ENCODE data around the gene PELI1. TPM values are rescaled to one million over a fixed set of nuclear protein-coding genes. Genes with fewer than 3 reads are reported as not detected.

The PELI1 gene
- total RNA-seq, 6 donors from 2014 or later = 18.5 to 57.3 (median 36.2) TPM

GRCh38 chr2:64168201-64168600 lies 24.0 kb upstream of the PELI1 start:
- Histone ChIP-seq H3K36me3 (no peaks in the 10 kb centered on the region), H3K27me3 (no peaks in the 10 kb centered on the region), H3K4me1 (no peaks in the 10 kb centered on the region), H3K4me3 (no peak overlapping the region), H3K27ac (no peak overlapping the region), H3K9me3 (no peaks in the 10 kb centered on the region)
- ATAC-seq (ENCODE audit: low FRiP score in 2 of 2) = no peak
- TF ChIP-seq POLR2A (IDR thresholded peaks at IDR 0.05) = no peak
- no peak for TF ChIP-seq EP300 (IDR thresholded peaks at IDR 0.05)
- no peak for TF ChIP-seq POLR2AphosphoS5 (IDR thresholded peaks at IDR 0.05)
- TF ChIP-seq CTCF (IDR thresholded peaks at IDR 0.05) = no peak
- DNase-seq = no peak

- ATAC-seq (ENCODE audit: low FRiP score in 2 of 2) = no peak
- TF ChIP-seq EP300 (IDR thresholded peaks at IDR 0.05) = no peak
- no peak overlapping the region for H3K4me3 ChIP-seq
- no peaks in the 10 kb centered on the region for H3K9me3 ChIP-seq
- no peaks in the 10 kb centered on the region for H3K4me1 ChIP-seq
- H3K36me3 ChIP-seq = no peaks in the 10 kb centered on the region
- no peak for DNase-seq
- H3K27me3 ChIP-seq = no peaks in the 10 kb centered on the region
- WGBS, 2 donors = 97 to 98% methylated on average over 4 of the region's 4 CpGs
- no peak overlapping the region for H3K27ac ChIP-seq
Measured at GRCh38 chr2:64166637-64167420, 22.6 kb upstream of the PELI1 start.

DNA sequence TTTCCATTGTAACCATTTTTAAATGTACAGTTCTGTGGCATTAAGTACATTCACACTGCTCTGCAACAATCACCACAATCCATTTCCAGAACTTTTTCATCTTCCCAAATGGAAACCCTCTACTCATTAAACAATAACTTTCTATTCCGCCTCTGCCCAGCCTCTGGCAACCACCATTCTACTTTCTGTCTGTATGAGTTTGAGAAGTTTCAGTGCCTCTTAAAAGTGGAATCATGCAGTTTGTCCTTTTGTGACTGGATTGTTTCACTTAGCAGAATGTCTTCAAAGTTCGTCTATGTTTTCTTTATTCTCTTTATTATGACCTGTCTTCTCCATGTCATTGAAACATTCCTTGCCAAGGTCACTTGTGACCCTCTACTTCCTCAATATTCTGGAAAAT lies 22.0 kb upstream of the PELI1 start:
- no peaks in the 10 kb centered on the region for H3K4me1 ChIP-seq
- TF ChIP-seq POLR2AphosphoS5 (IDR thresholded peaks at IDR 0.05) (no peak), EP300 (IDR thresholded peaks at IDR 0.05) (no peak), CTCF (IDR thresholded peaks at IDR 0.05) (no peak), POLR2A (IDR thresholded peaks at IDR 0.05) (no peak)

GRCh38 chr2:64165706-64166105 lies 21.5 kb upstream of the PELI1 start:
- ATAC-seq (ENCODE audit: low FRiP score in 2 of 2) = no peak
- no peak overlapping the region for H3K4me3 ChIP-seq
- H3K27ac ChIP-seq = no peak overlapping the region
- H3K9me3 ChIP-seq = no peaks in the 10 kb centered on the region
- H3K36me3 ChIP-seq = no peaks in the 10 kb centered on the region
- H3K27me3 ChIP-seq = no peaks in the 10 kb centered on the region
- H3K4me1 ChIP-seq = no peaks in the 10 kb centered on the region
- no peak for TF ChIP-seq CTCF (IDR thresholded peaks at IDR 0.05)
- TF ChIP-seq POLR2AphosphoS5 (IDR thresholded peaks at IDR 0.05) = no peak
- no peak for TF ChIP-seq EP300 (IDR thresholded peaks at IDR 0.05)
- no peak for TF ChIP-seq POLR2A (IDR thresholded peaks at IDR 0.05)
- 65 to 86% methylated on average over 1 of the region's 1 CpG for WGBS, 2 donors
- no peak for DNase-seq

More for the DNA sequence above, 22.0 kb upstream of the PELI1 start:
- Histone ChIP-seq H3K9me3 (no peaks in the 10 kb centered on the region), H3K36me3 (no peaks in the 10 kb centered on the region), H3K27ac (no peak overlapping the region), H3K4me3 (no peak overlapping the region), H3K27me3 (no peaks in the 10 kb centered on the region)
- DNase-seq = no peak
- 81 to 98% methylated on average over 2 of the region's 2 CpGs for WGBS, 2 donors
- ATAC-seq (ENCODE audit: low FRiP score in 2 of 2) = no peak

DNA sequence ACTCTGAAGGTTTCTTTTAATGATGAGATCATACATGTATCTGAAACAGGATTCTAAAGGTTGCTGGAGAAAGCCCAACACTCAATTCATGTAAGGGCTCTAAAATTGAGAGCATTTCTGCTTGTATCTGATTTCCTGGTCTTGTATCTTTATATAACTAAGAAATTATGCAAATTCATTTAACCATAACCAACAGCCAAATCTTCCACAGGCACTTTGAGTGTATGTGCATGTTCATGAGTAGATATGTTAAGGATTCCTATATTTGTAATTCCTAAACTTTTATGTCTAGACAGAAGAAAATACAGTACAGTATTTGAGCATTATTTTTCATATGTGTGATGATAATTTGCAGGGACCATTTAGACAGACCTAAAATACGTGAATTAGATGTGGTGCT lies 20.4 kb upstream of the PELI1 start:
- no peak overlapping the region for H3K27ac ChIP-seq
- no peaks in the 10 kb centered on the region for H3K27me3 ChIP-seq
- H3K4me1 ChIP-seq = no peaks in the 10 kb centered on the region
- DNase-seq = no peak
- no peaks in the 10 kb centered on the region for H3K9me3 ChIP-seq
- no peaks in the 10 kb centered on the region for H3K36me3 ChIP-seq
- no peak overlapping the region for H3K4me3 ChIP-seq
- 86 to 94% methylated on average over 1 of the region's 1 CpG for WGBS, 2 donors
- no peak for ATAC-seq (ENCODE audit: low FRiP score in 2 of 2)
- TF ChIP-seq CTCF (IDR thresholded peaks at IDR 0.05) = no peak
- no peak for TF ChIP-seq POLR2AphosphoS5 (IDR thresholded peaks at IDR 0.05)
- no peak for TF ChIP-seq EP300 (IDR thresholded peaks at IDR 0.05)
- no peak for TF ChIP-seq POLR2A (IDR thresholded peaks at IDR 0.05)

All from upper lobe of left lung (tissue), 6 donors.